Body of pancreas (tissue), 4 donors: ENCODE results near the gene ACADSB. TPM values are rescaled to one million over a fixed set of nuclear protein-coding genes. Genes with fewer than 3 reads are reported as not detected.

ENCODE experiments used
- ATAC-seq: fragments of 150-250 bp; one replicate; pipeline ENCODE4 v1.9.1; 2016
- DNase-seq, 4 donors: peaks; one replicate each; pipeline ENCODE4 v3.0.0-alpha.2; 2019
- H3K27ac ChIP-seq, 4 donors: fragments of 200-600 bp; sonication (generic); 1 replicate in 3 of 4; 2 replicates in 1 of 4; pipeline versions ENCODE4 v1.5.1 to v1.6.1; 2016 to 2019; ENCODE audit warnings: mild to moderate bottlenecking in 1 of 4, mixed read lengths in 1 of 4, moderate library complexity in 1 of 4
- H3K27me3 ChIP-seq, 2 donors: fragments of 200-600 bp; sonication (generic); one replicate each; pipeline ENCODE4 v1.6.0; 2016; ENCODE audit warnings: mild to moderate bottlenecking in 1 of 2
- H3K36me3 ChIP-seq, 2 donors: fragments of 200-600 bp; sonication (generic); replicated peaks in 1 of 2; 2 replicates each; pipeline ENCODE4 v1.5.1; 2016; ENCODE audit warnings: low read depth in 2 of 2; ENCODE audit not compliant: insufficient read depth in 1 of 2
- H3K4me1 ChIP-seq: fragments of 200-600 bp; sonication (generic); one replicate; pipeline ENCODE4 v1.6.0; 2016
- H3K4me3 ChIP-seq, 2 donors: fragments of 200-600 bp; sonication (generic); 1 replicate in 1 of 2; 2 replicates in 1 of 2; pipeline ENCODE4 v1.5.1; 2016 to 2019
- H3K9me3 ChIP-seq, 3 donors: fragments of 200-600 bp; sonication (generic); 1 replicate in 2 of 3; 2 replicates in 1 of 3; pipeline ENCODE4 v1.5.1; 2016
- CTCF ChIP-seq, 7 experiments: fragments of 450-650 bp in 4 of 7; fragments of 200-600 bp in 3 of 7; sonication (generic) in 3 of 7; IDR thresholded peaks; one replicate each; pipeline ENCODE4 v1.5.1; 2016 to 2019; ENCODE audit warnings: antibody characterized with exemption in 7 of 7
- POLR2A ChIP-seq, 3 donors: fragments of 450-650 bp; IDR thresholded peaks; one replicate each; pipeline ENCODE4 v1.6.1; 2016; ENCODE audit warnings: antibody characterized with exemption in 3 of 3, mild to moderate bottlenecking in 2 of 3
- WGBS, 2 donors: methylation state at CpG; one replicate each; pipeline ENCODE4 v1.1.5; 2017; 5-methylcytosine and 5-hydroxymethylcytosine counted together
- intact Hi-C: fragments of 100-400 bp; cut with DNase I; formaldehyde crosslinking; loops from one replicate; pipeline ENCODE4 v1.15.1; 2023
- total RNA-seq, 2 donors: library from RNA; depleted of rRNA; stranded (reverse); fragments of >200 nt; gene quantifications; one replicate each; pipeline ENCODE4 v1.1.0, GENCODE V29; 2016

ACADSB gene
- total RNA-seq, 2 donors from 2014 or later, result 13.8 to 21.8 TPM

DNA sequence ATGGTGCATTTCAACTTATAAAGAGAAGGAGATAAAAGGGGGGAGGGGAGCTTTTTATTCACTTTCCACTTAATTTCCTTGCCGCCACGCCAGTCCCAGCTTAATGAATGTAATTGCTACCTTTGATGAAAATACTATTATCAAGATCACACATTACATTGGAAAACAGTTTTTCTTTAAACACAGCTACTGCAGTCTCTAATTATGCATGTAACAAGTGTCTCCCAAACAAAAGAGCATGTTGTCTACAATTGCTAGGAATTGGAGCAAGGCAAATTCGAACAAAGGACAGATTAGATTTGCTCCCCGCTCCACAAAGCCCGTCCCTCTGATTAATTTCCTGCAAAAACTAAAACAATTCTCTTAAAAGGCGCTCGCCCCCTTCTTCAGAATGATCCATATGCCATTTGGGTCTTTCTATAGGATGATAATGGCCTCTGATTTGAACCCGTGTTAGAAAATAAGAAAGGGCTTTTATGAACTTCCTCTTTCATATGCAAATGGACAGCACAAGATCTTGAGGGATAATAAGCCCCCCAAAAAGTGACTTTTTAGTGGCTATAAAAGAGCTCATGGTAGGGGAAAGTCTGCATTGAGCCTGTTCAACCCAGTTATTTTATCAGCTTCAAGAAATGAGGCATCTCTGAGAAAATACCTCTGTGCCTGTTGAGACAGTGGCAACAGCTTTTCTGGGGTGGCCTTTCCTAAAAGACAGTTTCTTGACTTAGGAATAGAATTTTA lies 60.6 kb downstream of the ACADSB start:
- intact Hi-C loops, result no loop called here
- DNase-seq, result no peak
- no peaks in the 10 kb centered on the region for H3K9me3 ChIP-seq
- no peaks in the 10 kb centered on the region for H3K27me3 ChIP-seq
- no peaks in the 10 kb centered on the region for H3K4me1 ChIP-seq
- TF ChIP-seq CTCF (IDR thresholded peaks at IDR 0.05), result no peak
- no peak for TF ChIP-seq POLR2A (IDR thresholded peaks at IDR 0.05)
- no peaks in the 10 kb centered on the region for H3K36me3 ChIP-seq
- 59 to 73% methylated on average over 8 of the region's 8 CpGs for WGBS, 2 donors
- no peak for ATAC-seq
- no peak overlapping the region for H3K4me3 ChIP-seq
- H3K27ac ChIP-seq, result no peak overlapping the region

GRCh38 chr10:123073187-123073586 lies 64.4 kb downstream of the ACADSB start:
- DNase-seq (no peak), ATAC-seq (no peak)
- no peaks in the 10 kb centered on the region for H3K36me3 ChIP-seq
- no peak overlapping the region for H3K4me3 ChIP-seq
- no peak overlapping the region for H3K27ac ChIP-seq
- TF ChIP-seq CTCF (IDR thresholded peaks at IDR 0.05) (no peak), POLR2A (IDR thresholded peaks at IDR 0.05) (no peak)
- WGBS, 2 donors, result 68% methylated on average over 6 of the region's 6 CpGs; no CpG with 5 or more reads in 1 of the 2 donors
- no peaks in the 10 kb centered on the region for H3K27me3 ChIP-seq
- intact Hi-C loops, result no loop called here
- no peaks in the 10 kb centered on the region for H3K4me1 ChIP-seq
- H3K9me3 ChIP-seq, result no peaks in the 10 kb centered on the region

- intact Hi-C loops, result no loop called here
- ATAC-seq (no peak), DNase-seq (no peak)
- WGBS, 2 donors, result 62 to 73% methylated on average over 5 of the region's 5 CpGs
- no peak overlapping the region for H3K27ac ChIP-seq
- no peak for TF ChIP-seq POLR2A (IDR thresholded peaks at IDR 0.05)
- TF ChIP-seq CTCF (IDR thresholded peaks at IDR 0.05), result no peak
- H3K9me3 ChIP-seq, result no peaks in the 10 kb centered on the region
- H3K4me1 ChIP-seq, result no peaks in the 10 kb centered on the region
- no peak overlapping the region for H3K4me3 ChIP-seq
- no peaks in the 10 kb centered on the region for H3K27me3 ChIP-seq
- no peaks in the 10 kb centered on the region for H3K36me3 ChIP-seq
These were observed 65.4 kb downstream of the ACADSB start for GRCh38 chr10:123074215-123074614.

DNA sequence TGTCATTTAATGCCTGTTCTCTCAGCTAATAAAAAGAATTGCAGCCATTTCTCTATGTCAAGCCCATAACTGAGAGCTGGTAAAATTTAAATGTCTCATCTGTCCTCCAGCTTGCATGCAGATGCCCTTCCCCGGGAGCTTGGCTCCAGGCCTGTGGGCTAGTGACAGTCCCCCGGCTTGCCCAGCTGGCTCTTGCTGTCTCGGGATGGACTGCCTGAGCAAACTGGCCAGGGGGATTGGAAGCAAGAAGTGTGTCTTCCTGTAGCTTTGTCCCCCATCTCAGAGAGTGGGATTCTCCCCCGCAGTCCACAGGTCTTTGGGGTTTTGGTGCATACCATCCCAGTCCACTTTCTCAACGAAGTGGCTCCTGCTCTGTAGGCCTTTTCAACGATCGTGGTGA lies 73.1 kb downstream of the ACADSB start:
- H3K4me3 ChIP-seq, result no peak overlapping the region
- H3K27ac ChIP-seq, result no peak overlapping the region
- ATAC-seq (no peak), DNase-seq (no peak)
- no peaks in the 10 kb centered on the region for H3K4me1 ChIP-seq
- WGBS, 2 donors, result 54 to 58% methylated on average over 7 of the region's 7 CpGs
- no peaks in the 10 kb centered on the region for H3K36me3 ChIP-seq
- intact Hi-C loops, result no loop called here
- no peak for TF ChIP-seq CTCF (IDR thresholded peaks at IDR 0.05)
- no peak for TF ChIP-seq POLR2A (IDR thresholded peaks at IDR 0.05)
- H3K27me3 ChIP-seq, result no peaks in the 10 kb centered on the region
- no peaks in the 10 kb centered on the region for H3K9me3 ChIP-seq

- DNase-seq (no peak), ATAC-seq (no peak)
- H3K27me3 ChIP-seq, result no peaks in the 10 kb centered on the region
- intact Hi-C loops, result no loop called here
- H3K9me3 ChIP-seq, result no peaks in the 10 kb centered on the region
- no peaks in the 10 kb centered on the region for H3K36me3 ChIP-seq
- no peak for TF ChIP-seq CTCF (IDR thresholded peaks at IDR 0.05)
- TF ChIP-seq POLR2A (IDR thresholded peaks at IDR 0.05), result no peak
- H3K4me1 ChIP-seq, result no peaks in the 10 kb centered on the region
- no peak overlapping the region for H3K27ac ChIP-seq
- whole genome bisulfite sequencing, 2 donors, result 73 to 76% methylated on average over 6 of the region's 6 CpGs
- no peak overlapping the region for H3K4me3 ChIP-seq
These were observed 75.0 kb downstream of the ACADSB start for GRCh38 chr10:123083811-123084210.
